ENCODE data around the gene EPS8L3.

EPS8L3 gene

DNA sequence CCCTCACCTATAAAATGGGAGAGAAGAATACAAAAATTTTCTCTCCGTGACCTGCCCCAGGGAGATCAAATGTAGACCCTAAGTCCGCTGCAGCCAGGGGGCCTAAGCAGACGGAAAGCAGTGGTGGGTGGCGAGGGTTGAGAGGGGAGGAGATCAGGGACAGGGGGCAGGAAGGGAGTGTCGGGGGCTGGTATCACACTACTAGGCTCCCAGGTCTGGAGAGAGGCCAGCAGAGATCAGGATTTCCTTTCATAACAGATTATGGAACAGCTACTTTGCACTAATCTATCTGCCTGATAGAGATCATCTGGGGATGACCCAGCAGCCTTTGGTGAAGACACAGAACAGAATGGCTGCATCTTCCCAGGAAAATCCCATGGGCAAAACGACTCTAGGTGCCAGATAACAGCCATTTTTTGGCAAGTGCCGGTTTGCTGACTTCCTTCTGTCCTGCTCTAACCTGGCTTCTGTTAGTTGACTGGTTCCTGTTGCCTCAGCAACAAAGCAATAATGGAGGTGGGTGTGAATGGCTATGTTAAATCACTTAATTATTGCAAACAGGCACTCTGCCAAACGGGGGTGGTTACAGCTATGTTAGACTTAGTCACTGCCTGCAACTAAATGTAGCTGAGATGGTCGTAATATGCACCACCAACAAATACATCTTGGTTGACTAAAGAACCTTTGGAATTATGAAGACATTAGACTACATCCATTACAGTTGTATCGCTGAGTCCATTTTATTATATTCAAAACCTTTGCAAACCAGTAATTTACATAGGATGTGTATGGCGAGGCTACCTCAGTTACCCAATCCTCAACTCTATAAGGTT lies 30.0 kb upstream of the EPS8L3 start:
- DNase-seq: peak; percentile 26

DNA sequence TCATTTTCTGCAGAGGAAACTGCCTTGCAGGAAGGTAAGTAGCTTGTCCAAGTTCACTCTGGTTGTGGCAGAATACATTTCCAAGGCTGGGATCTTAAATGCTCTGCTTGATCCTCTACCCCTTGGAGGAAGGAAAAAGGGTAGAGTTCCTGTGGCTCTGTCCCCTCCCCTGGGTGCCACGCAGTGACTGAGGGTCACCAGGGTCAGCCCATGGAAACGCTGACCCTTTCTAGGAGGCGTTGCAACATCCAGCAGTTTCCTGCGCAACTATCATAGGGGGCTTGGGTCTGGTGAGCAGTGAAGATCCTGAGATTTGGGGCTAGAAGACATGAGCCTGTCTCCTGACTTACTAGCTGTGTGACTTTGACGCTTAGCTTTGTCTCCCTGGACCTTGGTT lies 29.4 kb upstream of the EPS8L3 start:
- no peak for DNase-seq

DNA sequence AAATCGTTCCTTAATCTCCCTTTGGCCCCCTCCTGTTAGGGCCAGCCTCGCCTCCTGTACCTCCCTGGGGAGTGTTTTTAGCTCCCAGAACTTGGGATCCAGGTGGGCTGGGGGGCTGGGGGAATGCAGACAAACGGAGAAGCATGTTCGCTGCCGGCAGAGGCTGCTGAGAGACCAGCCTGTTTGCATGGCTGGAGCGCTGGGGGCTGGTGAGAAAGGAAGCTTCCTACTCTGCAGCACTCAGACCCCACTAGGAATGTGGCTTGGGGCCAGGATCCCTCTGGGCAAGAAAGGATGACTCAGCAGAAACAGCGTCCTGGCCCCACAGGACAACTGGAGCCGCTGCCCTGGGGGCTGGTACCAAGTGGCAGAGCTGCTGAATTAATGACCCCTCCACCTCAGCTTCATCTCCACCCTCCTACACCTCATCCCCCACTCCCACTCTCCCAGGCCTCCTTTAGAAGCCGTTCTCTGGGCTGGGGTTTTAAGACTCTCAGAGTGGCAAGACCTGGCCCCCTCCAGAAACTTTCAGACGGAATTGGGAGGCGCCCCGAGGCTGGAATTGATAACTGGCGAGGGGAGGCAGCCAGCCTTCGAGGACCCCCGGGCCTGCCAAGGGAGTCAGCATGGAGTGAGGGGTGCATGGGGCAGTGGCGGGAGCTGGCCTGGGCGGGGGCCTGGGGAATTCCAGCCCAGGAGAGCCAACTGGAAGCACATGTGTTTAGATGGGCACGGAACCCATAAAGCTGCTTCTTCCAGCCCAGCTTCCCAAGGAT lies 28.5 kb upstream of the EPS8L3 start:
- DNase-seq: no peak

DNA sequence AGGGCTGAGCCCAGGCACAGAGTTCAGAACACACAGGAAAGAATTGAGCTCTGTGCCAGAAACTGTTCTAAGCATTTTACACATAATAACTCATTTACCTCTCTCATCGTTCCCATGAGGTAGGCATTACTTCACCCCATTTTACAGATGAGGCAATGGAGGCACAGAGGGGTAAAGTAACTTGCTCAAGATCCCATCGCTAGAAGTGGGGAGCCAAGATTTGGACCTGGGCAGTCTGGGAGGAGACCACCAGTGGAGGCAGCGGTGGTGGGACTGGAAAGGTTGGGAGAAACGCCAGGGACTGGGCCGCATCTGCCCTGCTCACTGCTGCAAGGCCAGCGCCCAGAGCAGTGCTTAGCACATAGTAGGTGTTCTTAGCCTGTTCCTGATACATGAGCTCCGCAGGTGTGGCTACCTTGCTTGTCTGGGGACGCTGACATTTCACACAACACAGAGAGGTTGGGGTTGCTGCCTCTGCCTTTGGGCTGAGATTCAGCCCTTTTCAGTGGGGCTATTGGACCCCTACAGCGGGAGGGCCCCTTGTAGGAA lies 27.8 kb upstream of the EPS8L3 start:
- DNase-seq: no peak

DNA sequence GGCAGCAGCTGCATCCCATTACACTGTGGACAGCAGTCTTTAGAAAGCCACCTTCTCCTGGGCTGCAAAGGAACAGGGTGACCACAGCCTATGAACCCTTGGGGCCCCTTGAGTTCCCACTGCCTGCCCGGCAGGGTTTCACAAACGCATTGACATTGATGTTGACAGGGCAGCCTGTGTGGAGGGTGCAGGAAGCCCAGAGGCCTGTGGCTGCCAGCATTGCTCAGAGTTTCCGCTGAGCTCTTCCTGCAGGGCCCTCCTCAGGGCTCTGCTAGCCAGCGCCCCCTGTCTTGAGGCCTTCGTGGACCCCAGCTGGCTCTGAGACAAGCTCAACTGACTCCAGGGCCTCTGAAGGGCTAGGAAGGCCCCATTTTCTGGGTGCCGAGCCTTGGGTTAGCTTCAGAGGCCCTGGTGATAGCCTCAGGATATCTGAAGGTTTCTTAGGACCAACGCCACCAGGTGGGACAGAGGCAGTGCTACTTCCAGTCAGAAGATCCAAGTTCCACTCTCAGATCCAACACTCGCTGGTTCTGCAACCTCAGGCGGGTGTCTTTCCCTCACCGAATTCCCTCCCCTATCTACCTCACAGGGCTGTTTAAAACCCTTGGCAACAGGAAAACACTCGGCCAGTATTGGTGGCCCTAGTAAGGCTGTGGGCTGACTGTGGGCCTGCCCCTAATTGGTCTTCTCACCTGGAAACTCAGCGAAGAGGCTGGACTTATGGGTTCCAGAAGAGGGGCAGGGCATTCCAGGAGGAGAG lies 27.2 kb upstream of the EPS8L3 start:
- peak; percentile 73 for DNase-seq

DNA sequence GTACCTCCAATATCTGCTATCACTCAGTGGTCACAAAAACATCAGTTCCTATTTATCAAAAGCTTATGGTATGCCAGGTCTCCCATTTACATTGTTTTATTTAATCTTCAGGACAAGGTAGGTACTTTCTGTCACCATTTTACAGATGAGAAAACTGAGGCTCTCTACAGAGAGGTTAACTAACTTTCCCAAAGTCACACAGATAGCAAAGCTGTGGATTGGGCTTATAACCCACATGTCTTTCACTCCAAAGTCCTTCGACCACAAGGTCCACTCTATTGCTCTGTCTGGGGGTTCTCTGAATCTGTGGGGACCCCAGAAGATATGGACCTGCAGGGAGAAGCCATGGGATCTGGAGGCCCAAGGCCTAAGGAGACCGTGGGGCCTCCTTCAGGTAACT lies 26.6 kb upstream of the EPS8L3 start:
- no peak for DNase-seq

DNA sequence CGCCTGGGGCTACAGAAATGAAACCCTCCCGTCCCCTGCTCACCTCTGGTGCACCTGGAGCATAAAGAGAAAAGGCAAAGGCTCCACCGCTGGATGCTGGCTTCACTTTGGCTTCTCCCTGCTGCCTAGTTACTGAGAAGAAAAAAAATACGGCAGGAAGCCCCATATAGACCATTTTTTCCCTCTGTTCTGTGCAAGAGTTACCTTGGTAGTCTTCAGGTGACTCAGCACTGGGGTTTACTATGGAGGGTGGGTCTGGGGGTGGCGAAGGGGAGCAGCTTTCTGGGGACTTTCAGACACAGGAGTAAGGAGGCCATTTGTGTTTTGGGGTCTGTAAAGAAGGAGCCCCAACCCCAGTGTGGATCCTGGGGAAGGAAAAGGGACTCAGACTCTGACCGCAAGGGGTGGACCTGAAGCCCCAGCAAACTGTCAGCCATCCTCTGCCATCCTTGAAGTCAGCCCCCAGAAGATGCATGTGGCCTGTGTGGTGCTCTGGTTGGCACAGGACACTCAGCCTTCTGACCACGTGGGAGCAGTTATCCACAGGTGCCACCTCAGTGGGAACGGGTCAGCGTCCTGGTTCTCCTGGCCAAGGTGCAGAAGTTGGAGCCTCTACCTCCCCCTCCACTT lies 25.9 kb upstream of the EPS8L3 start:
- no peak for DNase-seq

DNA sequence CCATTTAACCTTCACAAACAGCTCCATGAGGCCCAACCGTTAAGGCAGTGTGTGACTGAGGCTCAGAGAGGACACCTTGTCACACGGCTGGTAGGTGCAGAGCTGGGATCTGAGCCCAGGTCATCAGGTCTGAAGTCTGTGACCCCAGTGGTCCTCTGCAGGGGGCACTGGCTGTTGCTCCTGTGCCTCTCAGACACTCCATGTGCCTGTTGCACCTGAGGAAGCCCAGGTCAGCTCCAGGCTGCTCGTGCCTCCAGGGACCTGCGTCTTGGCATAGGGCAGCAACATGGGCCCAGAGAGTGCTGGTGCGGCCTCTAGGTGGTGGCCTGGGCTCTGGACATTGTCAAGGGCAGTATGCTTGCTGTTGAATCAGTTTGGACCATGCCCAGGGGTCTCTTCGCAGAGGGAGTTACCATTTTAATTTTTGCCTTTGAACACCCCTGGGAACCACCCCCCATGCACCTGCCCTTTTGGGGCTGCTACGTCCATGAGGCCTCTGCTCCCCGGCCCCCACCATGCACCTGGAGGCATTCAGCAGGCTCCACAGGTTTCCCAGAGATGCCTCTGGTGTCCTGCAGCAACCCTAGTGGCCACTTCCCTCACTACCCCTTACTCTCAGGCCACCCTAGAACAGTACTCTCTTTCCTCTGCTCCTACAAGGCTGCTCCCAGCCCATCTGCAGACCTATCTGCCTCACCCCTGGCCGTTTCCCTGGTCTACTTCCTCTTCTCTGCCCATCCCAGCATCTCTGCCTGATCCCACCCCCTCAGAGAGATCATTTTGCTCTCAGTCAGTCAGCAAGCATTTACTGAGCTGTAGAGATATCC lies 25.2 kb upstream of the EPS8L3 start:
- DNase-seq: no peak

DNA sequence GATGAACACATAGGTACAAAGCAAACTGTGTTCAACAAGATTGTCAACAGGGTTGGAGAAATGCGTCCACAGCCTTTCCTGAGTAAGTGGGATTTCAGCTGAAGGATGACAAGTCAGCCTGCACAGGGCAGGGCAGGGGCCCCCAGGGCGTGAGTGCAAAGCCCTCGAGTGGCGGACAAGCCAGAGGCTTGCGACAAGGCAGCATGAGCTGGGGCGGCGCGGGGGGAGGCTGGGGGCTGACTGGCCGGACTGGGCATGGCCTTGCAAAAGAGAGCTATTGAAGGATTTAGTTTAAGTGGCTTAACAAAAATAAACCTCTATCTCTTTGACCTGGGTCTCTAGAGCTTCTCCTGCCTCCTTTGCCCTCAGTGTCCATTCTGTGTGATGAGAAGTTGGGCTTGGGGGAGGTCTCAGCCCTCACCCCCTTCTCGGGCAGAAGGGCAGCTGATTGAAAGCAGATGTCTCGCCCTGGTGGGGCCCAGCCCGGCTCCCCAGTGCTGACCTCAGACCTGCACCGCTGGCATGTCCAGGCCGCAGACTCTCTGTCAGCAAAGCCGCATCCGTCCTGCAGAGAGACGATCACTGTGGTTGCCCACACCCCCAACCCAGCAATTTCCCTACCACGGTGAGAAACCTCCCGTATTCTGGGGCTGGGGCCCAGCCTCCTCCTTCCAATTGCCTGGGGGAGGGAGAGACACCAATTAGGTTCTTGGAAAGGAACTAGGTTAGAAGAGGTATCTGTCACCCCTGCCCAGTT lies 24.3 kb upstream of the EPS8L3 start:
- no peak for DNase-seq

DNA sequence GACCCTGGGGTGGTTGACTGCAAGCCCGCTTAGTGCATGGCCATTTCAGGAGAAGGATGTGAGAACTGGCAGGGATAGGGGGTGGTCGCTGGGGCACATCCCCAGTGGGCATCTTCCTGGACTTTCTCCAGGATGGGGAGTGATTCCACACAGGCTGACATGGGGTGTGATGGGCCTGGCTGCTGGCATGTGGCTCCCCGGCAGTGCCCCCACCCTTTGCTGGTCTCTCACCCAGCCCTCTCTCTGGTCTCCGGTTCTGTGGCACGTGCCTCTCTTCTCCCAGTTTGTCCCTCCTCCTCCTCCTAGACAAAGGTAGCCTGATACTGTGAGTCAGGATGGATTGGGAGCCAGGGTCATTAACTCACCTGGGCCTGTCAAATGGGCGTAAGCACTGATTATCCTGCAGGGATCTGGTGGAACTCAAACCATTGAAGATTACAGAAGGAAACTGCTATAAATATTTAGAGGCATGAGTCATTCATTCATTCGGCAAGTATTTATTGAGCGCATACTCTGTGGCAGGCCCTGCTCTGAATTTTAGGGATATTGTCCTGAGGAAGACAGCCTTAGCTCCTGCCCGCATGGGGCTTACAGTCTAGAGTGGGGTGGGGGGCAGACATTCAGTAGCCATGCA lies 23.6 kb upstream of the EPS8L3 start:
- DNase-seq: no peak

DNA sequence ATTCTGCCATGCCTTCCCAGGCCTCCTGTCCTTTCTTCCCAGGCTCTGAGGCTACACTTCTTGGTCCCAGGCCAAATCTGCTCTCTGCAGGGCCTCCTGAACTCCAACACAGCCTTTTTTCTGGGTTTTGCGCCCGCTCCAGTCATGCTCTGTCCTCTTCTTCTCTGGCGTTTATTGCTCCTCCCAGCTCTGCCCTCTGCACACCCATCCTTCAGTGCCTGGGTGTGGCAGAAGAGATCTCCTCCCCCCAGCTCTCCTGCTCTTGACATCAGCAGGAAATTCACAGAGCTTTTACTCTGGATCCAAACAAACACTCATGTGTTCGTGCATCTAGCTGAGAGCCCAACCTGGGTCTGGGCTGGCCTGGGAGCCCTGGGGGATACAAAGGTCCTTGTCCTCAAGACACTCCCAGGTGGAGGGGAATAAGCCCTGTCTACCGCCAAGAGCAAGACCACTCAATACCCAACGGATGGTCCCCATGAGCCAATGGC lies 22.9 kb upstream of the EPS8L3 start:
- no peak for DNase-seq

DNA sequence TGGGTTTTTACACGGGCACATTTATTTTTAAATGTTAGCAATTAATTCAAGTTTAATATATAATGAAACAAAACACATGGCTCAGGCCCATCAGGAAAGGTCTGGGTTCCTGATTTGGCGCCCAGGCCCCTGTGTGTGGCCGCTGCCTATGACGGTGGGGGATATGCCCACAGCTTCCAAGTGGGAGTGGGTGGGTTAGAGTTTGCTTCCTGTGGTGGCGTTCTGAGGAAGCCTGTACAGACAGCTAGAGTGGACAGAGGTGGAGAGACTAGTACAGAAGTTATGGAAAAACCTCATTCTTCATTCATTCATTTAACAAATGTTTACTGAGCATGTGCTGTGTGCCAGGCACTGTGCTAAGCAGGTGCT lies 22.4 kb upstream of the EPS8L3 start:
- DNase-seq: no peak

DNA sequence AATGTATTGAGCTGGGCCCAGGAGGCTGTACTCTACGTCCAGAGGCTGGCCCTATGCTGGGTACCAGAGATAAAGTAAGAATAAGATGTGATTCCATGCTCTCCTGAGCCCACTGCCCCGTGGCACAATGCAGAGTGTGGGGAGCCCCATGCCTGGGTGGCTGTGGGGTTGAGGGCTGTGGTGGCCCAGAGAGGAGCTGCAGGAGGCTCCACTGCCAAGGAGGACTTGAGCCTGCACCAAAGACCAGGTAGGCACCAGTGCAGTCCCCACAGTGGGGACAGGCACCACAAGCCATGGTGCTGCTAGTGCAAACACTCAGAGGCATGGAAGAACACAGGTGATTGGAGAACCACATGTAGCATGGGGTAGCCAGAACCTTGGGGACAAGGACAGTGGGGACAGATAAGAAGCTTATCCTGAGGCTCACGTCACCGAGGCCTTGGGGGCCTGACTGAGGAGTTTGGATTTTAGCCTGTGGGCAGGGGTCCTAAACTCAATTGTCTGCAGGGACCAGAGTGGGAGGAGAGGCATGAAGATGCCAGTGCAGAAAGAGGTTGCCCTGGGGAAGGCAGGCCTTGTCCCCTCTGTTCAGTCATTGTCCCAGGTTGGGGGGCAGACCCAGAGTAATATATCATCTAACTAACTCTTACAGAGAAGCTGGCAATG lies 21.9 kb upstream of the EPS8L3 start:
- DNase-seq: no peak

DNA sequence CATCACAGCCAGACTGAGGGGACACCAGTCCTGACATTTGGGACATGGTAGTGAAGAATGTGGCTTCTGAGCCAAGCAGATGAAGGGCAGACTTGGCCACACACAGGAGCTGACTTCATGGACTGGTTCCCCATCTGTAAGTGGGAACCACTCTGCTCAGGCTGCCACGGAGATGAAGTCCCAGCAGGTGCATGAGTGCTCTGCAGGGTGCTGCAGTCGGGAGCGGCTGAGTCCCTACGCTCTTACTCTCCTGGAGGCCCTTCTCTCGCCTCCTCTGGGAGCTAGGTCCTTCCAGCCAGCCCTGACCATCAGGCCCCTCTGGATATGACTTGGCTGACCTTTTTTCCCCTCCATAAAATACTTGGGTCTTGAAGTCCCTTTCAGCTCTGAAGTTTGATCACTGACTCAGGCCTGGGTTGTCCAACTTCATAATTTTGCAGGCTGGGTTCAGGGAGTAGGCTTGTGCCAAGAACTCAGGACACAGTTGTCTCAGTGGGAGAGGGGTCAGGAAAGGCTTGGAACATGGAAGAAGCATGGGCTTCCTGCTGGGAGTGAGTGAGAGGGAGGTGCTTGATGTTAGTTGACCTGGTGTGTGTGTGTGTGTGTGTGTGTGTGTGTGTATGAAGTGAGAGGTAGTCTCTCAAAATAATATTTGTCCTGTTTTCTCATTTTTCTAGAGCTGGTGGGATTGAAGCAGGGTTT lies 21.0 kb upstream of the EPS8L3 start:
- no peak for DNase-seq

DNA sequence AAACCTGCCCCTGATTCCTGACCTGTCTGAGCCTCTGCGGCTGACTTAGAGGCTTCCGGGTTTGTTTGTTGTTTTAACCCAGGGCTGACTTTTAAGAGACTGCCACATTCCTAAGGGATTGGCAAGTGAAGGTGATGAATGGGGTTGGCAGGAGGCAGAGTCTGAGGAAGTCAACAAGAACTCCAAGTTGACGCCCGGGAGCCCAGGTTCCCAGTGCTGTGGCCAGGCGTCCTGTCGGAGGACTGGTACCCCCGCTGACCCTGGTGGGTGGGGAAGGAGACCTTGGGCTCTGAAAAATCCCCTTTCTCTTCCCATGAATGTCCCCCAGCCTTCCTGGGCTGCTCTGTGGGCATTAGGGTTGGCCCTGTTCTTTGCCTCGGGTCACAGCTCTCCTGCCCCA lies 19.7 kb upstream of the EPS8L3 start:
- no peak for DNase-seq

DNA sequence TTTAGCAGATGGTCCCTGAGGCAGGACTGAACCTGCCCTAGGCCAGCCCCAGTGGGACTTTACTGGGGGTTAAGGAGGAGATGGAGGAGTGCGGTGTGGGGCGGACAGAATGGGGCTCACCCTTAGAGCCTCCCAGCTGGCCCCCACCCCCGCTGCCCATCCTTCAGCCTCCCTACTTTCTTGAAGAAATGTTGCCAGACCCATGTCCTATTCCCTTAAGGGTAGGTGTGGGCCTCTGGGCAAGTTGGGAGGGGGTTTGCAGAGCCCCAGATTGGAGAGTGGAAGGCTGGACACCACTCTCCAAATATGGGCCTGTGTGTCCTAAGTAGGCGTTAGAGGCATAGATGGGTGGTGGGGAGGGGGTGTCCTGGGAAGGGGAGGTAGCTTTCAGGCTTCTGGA lies 19.2 kb upstream of the EPS8L3 start:
- no peak for DNase-seq

DNA sequence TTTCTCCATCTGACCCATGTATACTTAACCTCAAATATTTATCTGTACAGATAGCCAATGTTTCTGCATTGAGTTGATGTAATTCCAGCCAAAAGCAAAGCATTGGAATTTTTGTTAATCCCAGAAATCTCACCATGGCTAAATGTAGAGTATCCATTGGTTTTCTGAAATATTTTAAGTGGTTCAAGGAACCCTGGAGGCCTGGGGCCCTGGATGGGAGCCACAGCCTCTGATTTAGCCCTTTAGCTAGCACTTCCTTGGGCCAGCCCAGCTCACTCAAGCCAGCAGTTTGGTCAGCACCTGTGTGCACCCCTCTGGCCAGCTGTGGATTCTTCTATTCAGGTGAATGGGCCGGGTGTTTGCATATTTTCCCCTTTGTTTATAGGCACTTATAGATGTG lies 18.8 kb upstream of the EPS8L3 start:
- DNase-seq: no peak

DNA sequence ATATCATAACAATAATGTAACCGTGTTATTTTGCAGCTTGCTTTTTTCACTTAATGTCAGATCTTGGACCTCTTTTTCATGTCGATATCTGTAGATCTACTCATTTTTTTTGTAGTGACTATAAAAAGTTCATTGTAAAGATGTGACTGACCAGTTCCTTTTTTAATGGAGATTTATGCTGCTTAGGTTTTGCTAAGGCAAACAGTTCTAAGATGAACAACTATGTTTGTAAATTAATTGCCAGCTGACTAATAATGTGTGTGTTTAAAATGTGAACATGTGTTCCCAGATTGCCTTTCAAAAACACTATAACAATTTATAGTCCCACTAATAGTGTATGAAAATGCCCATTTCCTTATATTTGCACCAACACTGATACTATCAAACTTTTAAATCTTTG lies 18.1 kb upstream of the EPS8L3 start:
- DNase-seq: no peak

DNA sequence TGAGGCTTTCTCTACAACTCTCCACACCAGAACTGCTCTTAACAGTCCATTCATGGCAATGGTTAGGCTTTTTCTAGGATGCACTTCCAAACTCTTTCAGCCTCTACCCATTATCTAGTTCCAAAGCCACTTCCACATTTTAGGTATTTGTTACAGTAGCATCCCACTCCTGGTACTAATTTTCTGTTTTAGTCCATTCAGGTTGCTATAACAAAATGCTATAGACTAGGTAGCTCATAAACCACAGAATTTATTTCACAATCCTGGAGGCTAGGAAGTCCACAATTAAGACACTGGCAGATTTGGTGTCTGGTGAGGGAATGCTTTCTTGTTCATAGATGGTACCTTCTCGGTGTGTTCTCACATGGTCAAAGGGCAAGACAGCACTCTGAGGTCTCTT lies 17.3 kb upstream of the EPS8L3 start:
- no peak for DNase-seq
